GM19351 (cell line): Measurements from ENCODE around the gene PCSK9.

Experiments used
- ATAC-seq: cut with Tn5 transposase; IDR thresholded peaks from one replicate; pipeline ENCODE4 v1.9.1; 2021; ENCODE audit warnings: mild to moderate bottlenecking, moderate library complexity; ENCODE audit not compliant: unreplicated experiment

PCSK9 gene

DNA sequence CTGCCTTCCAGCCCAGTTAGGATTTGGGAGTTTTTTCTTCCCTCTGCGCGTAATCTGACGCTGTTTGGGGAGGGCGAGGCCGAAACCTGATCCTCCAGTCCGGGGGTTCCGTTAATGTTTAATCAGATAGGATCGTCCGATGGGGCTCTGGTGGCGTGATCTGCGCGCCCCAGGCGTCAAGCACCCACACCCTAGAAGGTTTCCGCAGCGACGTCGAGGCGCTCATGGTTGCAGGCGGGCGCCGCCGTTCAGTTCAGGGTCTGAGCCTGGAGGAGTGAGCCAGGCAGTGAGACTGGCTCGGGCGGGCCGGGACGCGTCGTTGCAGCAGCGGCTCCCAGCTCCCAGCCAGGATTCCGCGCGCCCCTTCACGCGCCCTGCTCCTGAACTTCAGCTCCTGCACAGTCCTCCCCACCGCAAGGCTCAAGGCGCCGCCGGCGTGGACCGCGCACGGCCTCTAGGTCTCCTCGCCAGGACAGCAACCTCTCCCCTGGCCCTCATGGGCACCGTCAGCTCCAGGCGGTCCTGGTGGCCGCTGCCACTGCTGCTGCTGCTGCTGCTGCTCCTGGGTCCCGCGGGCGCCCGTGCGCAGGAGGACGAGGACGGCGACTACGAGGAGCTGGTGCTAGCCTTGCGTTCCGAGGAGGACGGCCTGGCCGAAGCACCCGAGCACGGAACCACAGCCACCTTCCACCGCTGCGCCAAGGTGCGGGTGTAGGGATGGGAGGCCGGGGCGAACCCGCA lies at the start of gene PCSK9:
TSS of gene PCSK9 (plus strand) at position 207 of the 741 bp plus-strand sequence. CDS start at position 497, 290 bp downstream.
- no peak for ATAC-seq

DNA sequence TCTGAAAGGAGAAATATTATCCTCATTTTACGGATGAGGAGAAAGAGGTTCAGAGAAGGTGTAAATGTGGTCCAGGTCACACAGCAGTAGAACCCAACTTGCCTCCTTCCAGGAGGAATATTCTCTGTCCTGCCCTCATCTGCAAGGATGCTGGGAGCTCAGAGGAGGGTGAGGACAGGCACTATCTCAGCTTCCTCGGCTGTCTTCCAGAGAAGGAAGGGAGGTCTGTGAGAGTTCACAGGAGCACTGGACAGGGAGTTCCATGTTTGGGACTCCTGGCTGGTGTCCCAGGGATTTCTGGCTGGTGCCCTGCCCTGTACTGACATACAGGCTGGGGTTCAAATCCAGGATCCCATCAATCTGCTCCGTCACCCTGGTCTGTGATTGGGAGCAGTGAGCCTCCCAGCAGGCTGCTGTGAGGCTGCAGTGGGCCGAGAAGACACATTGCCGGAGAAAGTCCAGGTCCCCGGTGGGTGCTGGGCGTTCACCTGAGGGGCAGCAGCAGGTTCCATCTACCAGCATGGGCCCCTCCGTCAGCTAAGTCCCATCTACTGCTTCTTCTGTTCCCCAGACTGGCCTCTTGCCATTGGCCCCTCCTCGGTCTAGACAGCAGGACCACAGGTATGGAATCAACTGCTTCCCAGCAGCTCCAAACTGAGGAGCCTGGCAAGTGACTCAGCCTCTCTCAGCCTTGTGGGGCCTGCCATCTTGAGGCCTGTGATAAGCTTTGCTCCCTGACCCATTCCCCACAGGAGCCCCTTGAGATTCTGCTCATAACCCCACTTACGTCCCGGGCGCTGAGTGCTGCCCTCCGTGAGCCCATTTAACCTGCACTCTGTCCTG lies 49.2 kb upstream of the PCSK9 start:
- ATAC-seq, result no peak

- ATAC-seq, result no peak
Measured at GRCh38 chr1:54990916-54991315, 48.4 kb upstream of the PCSK9 start.

GRCh38 chr1:54991939-54992338 lies 47.4 kb upstream of the PCSK9 start:
- no peak for ATAC-seq

DNA sequence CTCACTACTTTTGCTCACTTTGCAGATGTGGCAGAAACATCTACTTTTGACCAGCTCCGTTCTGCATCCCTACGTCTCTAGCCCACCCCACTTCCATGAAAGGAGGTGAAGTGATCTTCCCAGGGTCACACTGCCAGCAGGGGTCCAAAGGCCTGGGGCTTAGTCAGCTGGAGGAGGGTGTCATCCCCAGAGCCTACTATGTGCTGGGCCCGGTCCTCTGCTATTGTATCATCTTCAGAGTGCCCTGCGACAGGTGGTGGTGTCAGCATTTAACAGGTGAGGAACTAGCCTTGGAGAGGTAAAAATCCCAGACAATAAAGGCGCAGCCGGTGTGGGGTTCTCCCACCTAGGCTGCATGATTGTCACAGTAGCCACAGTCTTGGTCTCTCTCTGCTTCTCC lies 46.2 kb upstream of the PCSK9 start:
- ATAC-seq, result no peak

- no peak for ATAC-seq
Measured at GRCh38 chr1:54994355-54994990, 44.9 kb upstream of the PCSK9 start.

DNA sequence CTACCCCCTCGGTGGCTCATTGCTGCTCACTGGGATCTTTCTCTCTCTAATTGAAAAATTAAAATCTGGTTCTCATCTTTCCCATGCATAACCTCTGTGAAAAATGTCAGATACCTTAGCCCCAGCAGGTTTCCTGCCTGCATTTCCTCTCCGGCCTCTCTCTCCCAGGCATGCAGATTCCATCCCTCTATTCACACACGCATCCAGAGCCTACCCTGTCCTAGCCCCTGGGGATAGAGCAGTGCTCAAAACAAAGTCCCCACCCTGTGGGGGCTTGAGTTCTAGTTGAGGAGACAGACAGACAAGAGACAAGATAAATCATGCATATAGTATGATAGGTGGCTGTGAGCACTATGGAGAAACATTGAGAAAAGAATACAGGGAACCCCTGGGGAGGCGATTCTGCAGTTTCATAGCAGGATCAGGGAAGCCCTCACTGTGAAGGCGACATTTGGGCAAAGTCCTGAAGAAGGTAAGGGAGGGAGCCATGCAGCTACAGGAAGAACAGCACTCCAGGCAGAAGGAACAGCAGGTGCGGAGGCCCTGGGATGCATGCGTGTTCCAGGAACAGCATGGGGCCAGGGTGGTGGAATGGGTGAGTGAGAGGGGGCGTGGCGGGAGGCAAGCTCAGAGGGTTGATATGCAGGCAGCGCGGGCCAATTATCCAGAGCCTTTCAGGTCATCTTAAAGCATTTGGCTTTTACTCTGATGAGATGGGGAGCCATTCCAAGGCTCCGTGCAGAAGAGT lies 44.2 kb upstream of the PCSK9 start:
- no peak for ATAC-seq

DNA sequence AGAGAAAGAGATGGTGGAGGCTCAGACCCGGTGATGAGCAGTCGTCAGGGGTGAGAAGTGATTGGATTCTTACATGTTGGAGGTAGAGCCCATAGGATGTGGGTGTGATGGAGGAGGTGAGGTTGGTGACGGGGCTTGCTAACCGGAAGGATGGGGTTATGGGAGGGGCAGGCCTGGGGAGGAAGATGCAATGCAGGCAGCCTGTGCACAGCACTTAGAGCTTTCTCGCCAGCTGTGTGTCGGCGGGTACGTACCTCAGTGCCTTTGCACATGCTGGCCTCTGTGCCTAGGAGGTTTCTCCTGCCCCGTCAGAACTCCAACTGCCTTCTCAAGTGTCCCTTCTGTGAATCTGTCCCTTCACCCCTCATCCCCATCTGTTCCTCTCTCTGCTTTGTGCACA lies 43.5 kb upstream of the PCSK9 start:
- no peak for ATAC-seq

- ATAC-seq, result peak; percentile 81
Measured at GRCh38 chr1:54996359-54996868, 42.9 kb upstream of the PCSK9 start.

GRCh38 chr1:54996869-54997710 lies 42.3 kb upstream of the PCSK9 start:
- no peak for ATAC-seq

DNA sequence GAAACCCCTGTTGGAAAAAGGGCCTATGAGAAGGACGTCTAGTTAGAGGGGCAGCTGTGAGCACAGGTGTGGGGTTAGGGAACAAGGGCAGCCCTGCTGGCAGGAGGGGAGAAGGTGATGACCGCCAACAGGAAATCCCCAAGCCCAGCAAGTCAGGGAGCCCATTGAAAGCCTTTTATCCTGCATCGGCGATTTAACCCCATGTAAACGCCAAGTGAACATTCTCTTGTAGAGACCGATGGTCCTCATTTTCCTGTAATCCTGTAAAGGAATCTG lies 41.7 kb upstream of the PCSK9 start:
- ATAC-seq, result no peak

GRCh38 chr1:54998100-54998499 lies 41.2 kb upstream of the PCSK9 start:
- ATAC-seq, result no peak

DNA sequence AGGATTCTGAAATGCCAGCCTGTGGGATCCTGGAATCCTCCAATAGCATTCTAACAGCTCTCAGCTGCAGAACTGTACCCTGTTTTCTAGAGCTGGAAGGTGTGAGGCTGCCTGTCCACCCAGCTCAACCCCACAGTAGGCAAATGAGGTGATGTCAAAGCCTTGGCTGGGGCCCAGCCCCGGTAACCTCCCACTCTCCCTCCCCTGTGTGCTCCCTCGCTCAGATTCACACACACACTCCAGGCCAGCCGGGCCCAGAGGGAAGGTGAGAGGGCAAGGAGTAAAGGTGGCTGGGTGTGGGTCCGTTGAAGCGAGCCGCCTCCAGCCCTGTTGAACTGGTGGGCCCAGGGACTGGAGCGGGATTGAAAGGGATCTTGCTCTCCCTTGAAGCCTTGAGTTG lies 40.7 kb upstream of the PCSK9 start, which contains the start of gene BSND:
TSS of gene BSND (plus strand) at position 257 of the 400 bp plus-strand sequence. CDS start 254 bp downstream, outside the sequence.
- peak; percentile 83 for ATAC-seq

- ATAC-seq, result no peak
Measured at GRCh38 chr1:55000110-55001085, 39.0 kb upstream of the PCSK9 start.

GRCh38 chr1:55001311-55001710 lies 38.0 kb upstream of the PCSK9 start:
- ATAC-seq, result no peak

- ATAC-seq, result no peak
Measured at GRCh38 chr1:55002686-55003085, 36.7 kb upstream of the PCSK9 start.

DNA sequence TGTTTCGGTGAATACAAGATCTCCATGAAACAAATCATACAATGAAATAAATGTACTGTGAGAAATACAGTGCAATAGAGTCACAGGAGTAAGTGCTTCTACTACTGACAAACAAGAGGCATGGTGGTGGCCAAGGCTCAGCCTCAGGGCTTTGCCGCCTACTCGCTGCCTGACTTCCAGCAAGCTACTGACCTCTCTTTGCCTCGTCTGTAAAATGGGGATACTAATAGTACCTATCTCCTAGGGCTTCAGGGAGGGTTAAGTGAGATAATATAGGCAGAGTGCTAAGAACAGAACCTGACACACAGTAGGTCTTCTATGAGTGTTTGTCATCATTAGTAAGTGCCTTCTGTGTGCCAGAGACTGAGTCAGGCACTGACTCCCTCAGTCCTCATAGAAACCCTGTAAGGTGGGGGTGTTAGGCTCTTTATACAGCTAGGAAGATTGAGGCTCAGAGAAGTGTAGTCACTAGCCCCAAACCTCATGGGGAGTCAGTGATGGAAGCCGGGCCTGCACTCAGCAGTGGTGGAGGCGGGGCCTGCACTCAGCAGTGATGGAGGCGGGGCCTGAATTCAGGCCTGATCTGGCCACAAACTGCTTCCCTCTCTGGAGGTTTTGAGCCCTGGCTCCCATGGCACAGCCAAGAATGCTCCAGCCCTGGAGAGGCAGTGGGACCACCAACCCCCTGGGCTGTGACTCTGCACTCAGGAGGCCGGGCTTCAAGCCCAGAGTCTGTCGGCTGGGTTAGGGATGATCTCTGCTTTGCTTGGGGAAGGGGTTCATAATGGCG lies 33.8 kb upstream of the PCSK9 start:
- no peak for ATAC-seq

GRCh38 chr1:55006931-55007330 lies 32.4 kb upstream of the PCSK9 start:
- ATAC-seq, result no peak
